Vagina (tissue), 2 donors: ENCODE measurements around the gene PBX2.

Experiments
- POLR2A ChIP-seq, 2 donors: fragments of 450-650 bp; IDR thresholded peaks; one replicate each; pipeline ENCODE4 v1.6.1; 2017; ENCODE audit warnings: antibody characterized with exemption in 2 of 2, mild to moderate bottlenecking in 2 of 2, moderate library complexity in 2 of 2
- POLR2AphosphoS5 ChIP-seq, 2 donors: sonication (generic); formaldehyde crosslinking; IDR thresholded peaks; one replicate each; pipeline ENCODE4 v1.9.0; 2017; ENCODE audit warnings: antibody characterized with exemption in 2 of 2, mild to moderate bottlenecking in 2 of 2, low read depth in 1 of 2; ENCODE audit not compliant: insufficient read depth in 1 of 2
- TF ChIP-seq, protein P1 (sequence below), 3 experiments: fragments of 450-650 bp in 2 of 3; fragments of 200-600 bp in 1 of 3; sonication (generic) in 1 of 3; IDR thresholded peaks; one replicate each; pipeline ENCODE4 v1.5.1; 2017 to 2019; ENCODE audit warnings: antibody characterized with exemption in 3 of 3, mild to moderate bottlenecking in 2 of 3, moderate library complexity in 2 of 3

DNA sequence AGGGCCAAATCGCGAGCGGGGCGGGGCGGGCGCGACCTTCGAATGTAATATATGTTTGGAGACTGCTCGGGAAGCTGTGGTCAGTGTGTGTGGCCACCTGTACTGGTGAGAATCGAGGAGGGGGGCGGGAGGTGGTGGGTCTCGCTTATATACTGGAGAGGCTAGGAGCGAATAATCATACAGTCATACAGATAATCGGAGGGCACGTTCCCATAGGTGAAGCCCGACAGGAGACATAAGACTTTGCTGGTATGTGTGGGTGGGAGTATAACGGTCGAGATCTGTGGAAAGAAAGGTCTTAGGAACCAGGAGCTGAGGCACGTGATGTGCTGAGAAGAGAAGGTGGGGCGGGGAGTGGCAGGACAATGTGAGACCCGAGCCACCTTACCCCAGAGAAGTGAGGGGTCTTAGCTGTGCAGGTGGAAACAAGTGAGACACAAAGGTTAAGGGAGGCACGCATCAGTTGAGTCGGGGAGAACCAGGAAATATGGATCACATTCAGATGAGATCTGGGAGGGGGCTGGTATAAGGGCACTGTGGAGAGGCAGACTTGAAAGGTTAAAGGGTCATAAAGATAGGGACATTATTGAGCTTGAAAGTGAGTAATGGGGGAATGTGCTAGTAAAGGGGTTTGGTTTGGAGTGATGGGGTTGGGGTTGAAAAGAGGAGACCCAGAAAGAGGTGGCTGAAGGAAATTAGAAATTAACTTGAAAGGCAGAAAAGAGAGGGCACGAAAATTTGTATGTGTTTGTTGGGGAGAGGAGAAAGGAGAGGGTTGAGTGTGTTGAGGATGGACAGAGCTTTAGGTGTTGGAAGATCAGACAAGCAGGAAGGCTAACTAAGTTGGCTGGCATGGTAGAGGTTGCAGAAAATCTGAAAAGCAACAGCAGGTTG lies 11.2 kb downstream of the PBX2 start:
- TF ChIP-seq, protein P1, sequence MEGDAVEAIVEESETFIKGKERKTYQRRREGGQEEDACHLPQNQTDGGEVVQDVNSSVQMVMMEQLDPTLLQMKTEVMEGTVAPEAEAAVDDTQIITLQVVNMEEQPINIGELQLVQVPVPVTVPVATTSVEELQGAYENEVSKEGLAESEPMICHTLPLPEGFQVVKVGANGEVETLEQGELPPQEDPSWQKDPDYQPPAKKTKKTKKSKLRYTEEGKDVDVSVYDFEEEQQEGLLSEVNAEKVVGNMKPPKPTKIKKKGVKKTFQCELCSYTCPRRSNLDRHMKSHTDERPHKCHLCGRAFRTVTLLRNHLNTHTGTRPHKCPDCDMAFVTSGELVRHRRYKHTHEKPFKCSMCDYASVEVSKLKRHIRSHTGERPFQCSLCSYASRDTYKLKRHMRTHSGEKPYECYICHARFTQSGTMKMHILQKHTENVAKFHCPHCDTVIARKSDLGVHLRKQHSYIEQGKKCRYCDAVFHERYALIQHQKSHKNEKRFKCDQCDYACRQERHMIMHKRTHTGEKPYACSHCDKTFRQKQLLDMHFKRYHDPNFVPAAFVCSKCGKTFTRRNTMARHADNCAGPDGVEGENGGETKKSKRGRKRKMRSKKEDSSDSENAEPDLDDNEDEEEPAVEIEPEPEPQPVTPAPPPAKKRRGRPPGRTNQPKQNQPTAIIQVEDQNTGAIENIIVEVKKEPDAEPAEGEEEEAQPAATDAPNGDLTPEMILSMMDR (IDR thresholded peaks at IDR 0.05): no peak
- TF ChIP-seq POLR2AphosphoS5 (IDR thresholded peaks at IDR 0.05; ENCODE audit: insufficient read depth in 1 of 2, low read depth in 1 of 2) (no peak), POLR2A (IDR thresholded peaks at IDR 0.05) (no peak)
